Stimulated activated CD4-positive, alpha-beta T cell treated with anti-CD3 and anti-CD28 coated beads, Interleukin-12 subunit alpha, Interleukin-12 subunit beta, amount 100 ng/mL, for 24 hours (primary cell): ENCODE measurements around the gene ATG2B.

Experiments
- DNase-seq, 2 experiments: peaks; one replicate each; pipeline ENCODE4 v3.0.0-alpha.2; 2020; ENCODE audit warnings: low read depth in 2 of 2

ATG2B gene

GRCh38 chr14:96362965-96363750, at the start of gene ATG2B, which contains the start of gene GSKIP:
ATG2B (minus strand) TSS chr14:96363341; CDS start chr14:96362976, 365 bp downstream.
GSKIP (plus strand) TSS chr14:96363526; CDS start chr14:96382248, 18,722 bp downstream.
- DNase-seq: peak; percentile 94 to 97

- no peak for DNase-seq
Observed at GRCh38 chr14:96410119-96410518, 47.0 kb upstream of the ATG2B start.

GRCh38 chr14:96409701-96410100, 46.6 kb upstream of the ATG2B start:
- DNase-seq: no peak

- DNase-seq: no peak
Observed at GRCh38 chr14:96408608-96409007, 45.5 kb upstream of the ATG2B start.

GRCh38 chr14:96407935-96408570, 44.9 kb upstream of the ATG2B start:
- no peak for DNase-seq

GRCh38 chr14:96405677-96406076, 42.5 kb upstream of the ATG2B start:
- DNase-seq: no peak

- no peak for DNase-seq
Observed at GRCh38 chr14:96403409-96403808, 40.3 kb upstream of the ATG2B start.

GRCh38 chr14:96400495-96400894, 37.4 kb upstream of the ATG2B start:
- no peak for DNase-seq

GRCh38 chr14:96399405-96399804, 36.3 kb upstream of the ATG2B start:
- no peak for DNase-seq

GRCh38 chr14:96398921-96399320, 35.8 kb upstream of the ATG2B start:
- DNase-seq: no peak

GRCh38 chr14:96398432-96398831, 35.3 kb upstream of the ATG2B start:
- DNase-seq: no peak

GRCh38 chr14:96394047-96394815, 31.1 kb upstream of the ATG2B start:
- DNase-seq: no peak

GRCh38 chr14:96393071-96393691, 30.0 kb upstream of the ATG2B start:
- DNase-seq: no peak

GRCh38 chr14:96391293-96392118, 28.4 kb upstream of the ATG2B start:
- peak; percentile 99 for DNase-seq

- no peak for DNase-seq
Observed at GRCh38 chr14:96390965-96391292, 27.8 kb upstream of the ATG2B start.

GRCh38 chr14:96385385-96385784, 22.2 kb upstream of the ATG2B start:
- no peak for DNase-seq

GRCh38 chr14:96384740-96385139, 21.6 kb upstream of the ATG2B start:
- no peak for DNase-seq

- DNase-seq: no peak
Observed at GRCh38 chr14:96384053-96384452, 20.9 kb upstream of the ATG2B start.

- DNase-seq: no peak
Observed at GRCh38 chr14:96383445-96383844, 20.3 kb upstream of the ATG2B start.

- no peak for DNase-seq
Observed at GRCh38 chr14:96380735-96381134, 17.6 kb upstream of the ATG2B start.

GRCh38 chr14:96376093-96376492, 13.0 kb upstream of the ATG2B start:
- DNase-seq: no peak
